HPDE6-E6E7 (cell line): Measurements from ENCODE around the gene ORAI3.
A peak's percentile ranks its signal among the peaks of the same experiment; 100 is the strongest.

ENCODE experiments used
- DNase-seq: peaks from one replicate; pipeline ENCODE4 v3.0.0; 2011; ENCODE audit warnings: missing footprints; ENCODE audit errors: extremely low spot score

ORAI3 gene

DNA sequence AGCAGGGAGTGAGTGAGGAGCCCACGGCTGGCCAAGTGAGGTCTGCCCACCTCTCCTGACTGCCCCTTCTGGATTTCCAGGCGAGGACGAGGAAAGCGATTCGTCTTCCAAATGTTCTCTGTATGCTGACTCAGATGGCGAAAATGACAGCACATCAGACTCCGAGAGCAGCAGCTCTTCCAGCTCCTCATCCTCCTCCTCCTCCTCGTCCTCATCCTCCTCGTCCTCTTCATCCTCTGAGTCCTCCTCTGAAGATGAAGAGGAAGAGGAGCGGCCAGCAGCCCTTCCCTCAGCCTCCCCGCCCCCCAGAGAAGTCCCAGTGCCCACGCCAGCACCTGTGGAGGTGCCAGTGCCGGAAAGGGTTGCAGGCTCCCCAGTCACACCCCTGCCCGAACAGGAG, 22.4 kb downstream of the ORAI3 start:
- DNase-seq, result no peak

DNA sequence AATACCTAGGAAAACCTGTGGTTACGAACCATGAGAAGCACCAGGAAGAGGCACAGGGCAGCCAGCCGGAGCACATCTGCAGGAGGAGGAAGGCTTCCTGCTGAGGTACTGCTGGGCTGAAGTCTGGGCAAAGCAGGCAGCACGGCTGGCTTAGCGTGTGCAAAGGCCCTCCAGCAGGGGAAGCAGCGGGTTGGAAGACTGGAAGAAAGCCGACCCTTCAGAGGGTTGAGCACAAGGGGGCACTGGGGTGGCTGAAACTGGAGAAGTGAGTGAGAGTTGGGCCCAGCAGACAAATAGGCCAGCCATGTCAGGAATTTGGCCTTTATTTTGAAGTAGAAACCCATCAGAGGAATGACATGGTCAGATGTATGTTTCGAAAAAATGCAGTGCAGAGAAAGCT, 24.0 kb downstream of the ORAI3 start:
- no peak for DNase-seq

DNA sequence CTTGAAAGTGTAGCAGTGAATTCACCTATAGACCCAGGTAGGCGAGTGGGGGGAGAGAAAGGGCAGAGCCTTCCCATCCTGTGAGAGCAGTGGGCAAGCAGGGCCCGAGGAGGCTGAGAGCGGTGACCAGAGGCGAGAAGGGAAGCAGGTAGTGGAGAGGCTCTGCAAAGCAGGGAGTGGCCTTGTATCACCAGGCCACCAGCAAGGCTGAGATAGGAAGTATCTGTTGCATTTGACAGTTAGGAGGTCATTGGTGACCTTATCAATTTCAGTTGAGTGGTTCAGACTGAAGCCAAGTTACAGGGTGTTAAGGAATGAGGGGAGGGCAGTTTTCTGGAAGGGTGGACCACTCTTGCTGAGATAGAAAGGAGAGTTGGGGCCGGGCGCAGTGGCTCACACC, 25.5 kb downstream of the ORAI3 start:
- no peak for DNase-seq

DNA sequence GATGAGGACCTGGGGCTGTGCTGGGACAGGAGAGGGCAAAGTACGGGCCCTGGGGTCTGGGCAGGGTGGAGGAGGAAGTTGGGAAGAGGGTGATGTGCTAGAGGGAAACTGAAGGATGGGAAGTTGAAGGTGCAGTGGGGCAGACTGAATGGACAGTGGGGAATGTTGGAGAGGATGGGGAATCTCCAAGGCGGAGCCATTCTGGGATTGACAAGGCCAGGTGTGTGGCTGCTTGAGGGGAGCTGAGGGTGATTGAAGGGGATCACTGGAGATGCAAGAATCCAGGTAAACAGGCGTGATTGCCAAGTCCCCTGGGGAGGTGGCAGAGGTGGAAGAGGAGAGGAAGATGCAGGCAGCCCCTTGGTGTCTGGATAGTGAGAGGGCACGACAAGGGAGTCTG, 27.6 kb downstream of the ORAI3 start:
- DNase-seq, result no peak

DNA sequence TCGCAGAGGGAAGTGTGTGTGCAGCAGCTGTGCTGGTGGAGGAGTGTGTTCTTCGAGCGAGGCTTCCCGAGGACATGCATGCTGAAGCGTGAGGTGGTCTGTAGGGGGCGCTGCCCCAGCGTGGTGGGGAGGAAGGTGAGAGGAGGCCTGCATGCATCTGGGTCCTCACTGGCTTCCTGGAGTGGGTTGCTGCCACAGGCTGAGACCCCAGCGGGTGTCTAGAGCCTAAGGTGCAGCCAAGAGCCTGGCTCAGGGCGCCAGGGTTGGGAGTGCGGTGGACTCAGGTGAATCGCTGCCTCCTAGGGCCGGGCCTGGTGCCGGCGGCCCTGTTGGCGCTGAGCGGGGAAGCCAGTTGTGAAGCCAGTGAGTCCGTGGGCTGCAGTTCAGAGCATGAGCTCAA, 28.6 kb downstream of the ORAI3 start:
- no peak for DNase-seq

DNA sequence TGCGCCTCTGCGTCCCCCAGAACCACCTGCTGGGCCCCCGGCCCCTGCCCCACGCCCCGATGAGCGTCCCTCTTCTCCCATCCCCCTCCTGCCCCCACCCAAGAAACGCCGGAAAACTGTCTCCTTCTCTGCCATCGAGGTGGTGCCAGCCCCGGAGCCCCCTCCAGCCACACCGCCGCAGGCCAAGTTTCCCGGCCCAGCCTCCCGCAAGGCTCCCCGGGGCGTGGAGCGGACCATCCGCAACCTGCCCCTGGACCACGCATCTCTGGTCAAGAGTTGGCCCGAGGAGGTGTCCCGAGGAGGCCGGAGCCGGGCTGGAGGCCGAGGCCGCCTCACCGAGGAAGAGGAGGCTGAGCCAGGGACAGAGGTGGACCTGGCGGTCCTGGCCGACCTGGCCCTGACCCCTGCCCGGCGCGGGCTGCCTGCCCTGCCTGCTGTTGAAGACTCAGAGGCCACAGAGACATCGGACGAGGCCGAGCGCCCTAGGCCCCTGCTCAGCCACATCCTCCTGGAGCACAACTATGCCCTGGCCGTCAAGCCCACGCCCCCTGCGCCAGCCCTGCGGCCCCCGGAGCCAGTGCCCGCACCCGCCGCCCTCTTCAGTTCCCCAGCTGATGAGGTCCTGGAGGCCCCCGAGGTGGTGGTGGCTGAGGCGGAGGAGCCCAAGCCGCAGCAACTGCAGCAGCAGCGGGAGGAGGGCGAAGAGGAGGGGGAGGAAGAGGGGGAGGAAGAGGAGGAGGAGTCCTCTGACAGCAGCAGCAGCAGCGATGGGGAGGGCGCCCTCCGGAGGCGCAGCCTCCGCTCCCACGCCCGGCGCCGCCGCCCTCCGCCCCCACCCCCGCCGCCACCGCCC, 30.5 kb downstream of the ORAI3 start:
- DNase-seq, result no peak

DNA sequence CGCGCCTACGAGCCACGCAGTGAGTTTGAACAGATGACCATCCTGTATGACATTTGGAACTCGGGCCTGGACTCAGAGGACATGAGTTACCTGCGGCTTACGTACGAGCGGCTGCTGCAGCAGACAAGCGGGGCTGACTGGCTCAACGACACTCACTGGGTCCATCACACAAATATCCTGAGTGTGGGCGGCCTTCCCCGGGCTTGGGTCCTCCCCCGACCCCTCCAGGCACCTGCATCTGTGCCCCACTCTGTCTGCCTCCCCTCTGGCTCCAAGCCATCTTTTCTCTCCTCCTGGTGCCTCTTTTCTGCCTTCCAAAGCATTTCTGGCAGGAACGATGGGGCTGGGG, 31.1 kb downstream of the ORAI3 start:
- no peak for DNase-seq

DNA sequence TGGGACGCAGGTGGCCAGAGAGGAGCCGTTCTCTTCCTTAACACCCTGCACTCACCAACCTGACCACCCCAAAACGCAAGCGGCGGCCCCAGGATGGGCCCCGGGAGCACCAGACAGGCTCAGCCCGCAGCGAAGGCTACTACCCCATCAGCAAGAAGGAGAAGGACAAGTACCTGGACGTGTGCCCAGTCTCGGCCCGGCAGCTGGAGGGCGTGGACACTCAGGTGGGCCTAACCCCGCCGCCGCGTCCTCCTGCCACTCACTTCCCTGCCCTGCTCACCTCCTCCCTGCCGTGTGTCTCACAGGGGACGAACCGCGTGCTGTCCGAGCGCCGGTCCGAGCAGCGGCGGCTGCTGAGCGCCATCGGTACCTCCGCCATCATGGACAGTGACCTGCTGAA, 31.6 kb downstream of the ORAI3 start:
- no peak for DNase-seq

DNA sequence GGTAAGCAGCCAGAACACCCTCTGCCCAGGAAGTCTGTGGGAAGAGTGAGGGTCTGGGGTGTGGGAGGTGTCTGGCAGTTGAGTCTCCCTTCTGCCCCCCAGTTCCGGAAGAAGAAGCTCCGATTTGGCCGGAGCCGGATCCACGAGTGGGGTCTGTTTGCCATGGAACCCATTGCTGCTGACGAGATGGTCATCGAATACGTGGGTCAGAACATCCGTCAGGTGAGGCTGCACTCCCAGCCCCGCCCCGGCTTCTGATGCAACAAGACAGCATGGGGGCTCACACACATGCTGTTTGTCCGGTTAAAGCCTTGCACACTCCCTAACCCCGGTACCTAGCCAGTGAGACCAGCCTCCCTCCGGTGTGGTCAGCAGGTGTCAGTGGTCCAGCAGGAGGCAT, 32.1 kb downstream of the ORAI3 start:
- DNase-seq, result no peak

DNA sequence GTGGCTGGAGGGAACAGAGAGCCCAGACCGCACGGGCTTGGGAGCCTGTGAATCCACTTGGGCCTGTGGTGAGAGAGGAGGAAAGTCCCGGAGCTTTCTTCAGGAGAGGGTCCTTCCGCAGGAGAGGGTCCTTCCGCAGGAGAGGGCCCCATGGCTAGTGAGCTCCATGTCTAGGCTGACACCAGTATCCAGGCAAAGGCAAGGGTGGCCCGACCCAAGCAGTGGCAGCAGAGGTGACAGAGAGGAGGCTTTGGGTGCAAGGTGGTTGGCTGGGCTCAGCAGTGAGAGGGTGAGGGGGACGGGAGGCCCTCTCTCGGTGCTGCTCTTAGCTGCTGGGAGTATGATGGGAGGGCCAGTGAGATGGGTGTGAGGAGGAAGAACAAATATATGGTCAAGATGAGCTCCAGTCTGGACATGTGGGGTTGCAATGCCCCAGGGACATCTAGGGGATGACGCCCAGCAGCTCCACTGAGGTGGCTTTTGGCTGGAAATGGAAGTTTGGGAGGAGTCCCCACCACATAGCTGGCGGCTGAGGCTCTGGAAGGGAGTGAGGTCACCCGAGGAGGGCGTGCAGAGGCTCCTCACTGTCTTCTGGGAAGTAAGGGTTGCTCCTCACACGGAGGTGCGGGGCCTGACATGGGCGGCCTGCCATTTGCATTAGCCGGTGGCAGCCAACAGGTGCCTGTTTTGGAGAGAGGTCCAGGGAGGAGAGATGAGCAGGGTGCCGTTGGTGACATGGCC, 33.9 kb downstream of the ORAI3 start:
- DNase-seq, result no peak

DNA sequence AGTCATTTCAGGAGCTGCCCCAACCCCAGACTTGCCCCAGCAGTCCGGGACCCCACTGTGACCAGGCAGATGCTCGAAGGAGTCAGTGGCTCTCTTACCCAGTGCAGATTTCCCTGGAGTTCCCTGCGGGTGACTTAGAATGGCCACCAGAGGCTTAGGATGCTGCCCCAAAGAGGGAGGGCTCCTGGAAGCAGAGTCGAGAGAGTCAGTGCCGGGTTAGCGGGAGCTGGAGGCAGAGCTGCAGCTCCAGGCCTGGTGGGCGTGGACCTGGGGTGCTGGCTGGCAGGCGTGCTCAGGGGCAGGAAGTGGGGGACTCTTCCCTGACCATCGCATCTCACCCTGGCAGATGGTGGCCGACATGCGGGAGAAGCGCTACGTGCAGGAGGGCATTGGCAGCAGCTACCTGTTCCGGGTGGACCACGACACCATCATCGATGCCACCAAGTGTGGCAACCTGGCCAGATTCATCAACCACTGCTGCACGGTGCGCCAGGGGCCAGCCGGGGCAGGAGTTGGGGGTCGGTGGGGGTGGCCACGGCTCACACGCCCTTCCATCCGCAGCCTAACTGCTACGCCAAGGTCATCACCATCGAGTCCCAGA, 34.5 kb downstream of the ORAI3 start:
- DNase-seq, result no peak

DNA sequence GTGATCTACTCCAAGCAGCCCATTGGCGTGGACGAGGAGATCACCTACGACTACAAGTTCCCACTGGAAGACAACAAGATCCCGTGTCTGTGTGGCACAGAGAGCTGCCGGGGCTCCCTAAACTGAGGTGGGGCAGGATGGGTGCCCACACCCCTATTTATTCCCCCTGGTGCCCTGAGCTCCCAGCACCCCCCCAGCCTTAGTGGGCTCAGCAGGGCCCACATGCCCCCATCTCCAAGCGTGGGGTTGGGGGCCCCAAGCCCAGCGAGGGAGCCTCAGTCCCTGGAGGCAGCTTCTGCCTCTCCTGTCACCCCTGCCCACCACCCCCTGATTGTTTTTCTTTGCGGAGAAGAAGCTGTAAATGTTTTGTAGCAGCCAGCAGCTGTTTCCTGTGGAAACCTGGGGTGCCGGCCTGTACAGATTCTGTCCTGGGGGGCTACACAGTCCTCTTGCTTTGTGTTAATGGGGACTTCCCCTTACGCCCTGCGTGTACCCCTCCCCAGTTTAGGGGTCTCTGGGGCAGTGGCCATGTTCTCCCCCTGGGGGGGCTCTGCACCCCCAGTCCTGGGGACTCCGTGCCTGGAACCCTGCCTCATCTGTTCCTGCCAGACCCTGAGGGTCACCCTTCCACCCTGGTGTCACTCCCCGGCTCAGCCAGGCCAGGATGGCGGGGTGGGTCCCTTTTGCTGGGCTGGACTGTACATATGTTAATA, 35.2 kb downstream of the ORAI3 start:
- no peak for DNase-seq

DNA sequence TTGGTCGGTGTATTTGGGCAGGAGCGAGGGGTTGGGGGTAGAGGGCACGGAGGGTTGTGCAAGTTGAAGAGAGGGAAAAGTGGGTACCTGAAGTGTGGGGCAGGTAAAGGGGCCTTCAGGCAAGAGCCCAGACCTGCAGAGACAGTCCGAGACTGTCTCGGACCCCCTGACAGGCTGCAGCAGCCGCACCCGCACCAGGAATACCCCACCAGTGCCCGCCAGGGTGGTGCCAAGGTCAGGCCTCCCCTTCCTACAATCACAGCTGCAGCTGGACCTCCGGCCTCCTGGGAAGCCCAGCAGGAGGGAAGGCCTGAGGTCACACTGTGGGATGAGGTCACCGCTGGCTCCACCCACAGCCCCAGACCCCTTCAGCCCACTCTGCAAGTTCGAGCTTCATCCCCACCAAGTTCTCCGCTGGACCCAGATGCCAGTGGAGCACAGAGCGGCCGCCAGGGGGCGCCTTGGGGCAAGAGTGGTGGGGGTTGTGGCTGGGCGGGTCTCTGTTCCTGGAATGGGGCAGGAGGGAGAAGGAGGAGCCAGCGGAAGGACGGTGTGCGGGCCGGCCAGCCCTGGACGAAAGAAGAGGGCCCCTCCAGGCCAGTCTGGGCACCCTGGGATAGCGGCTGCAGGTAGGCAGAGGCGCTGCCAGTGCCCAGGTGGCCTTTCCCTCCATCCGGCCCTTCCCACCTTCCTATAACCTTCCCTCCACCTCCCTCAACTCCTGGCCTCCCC, 36.0 kb downstream of the ORAI3 start, which contains the start of gene HSD3B7:
Gene HSD3B7 (plus strand): TSS at position 539 of the 732 bp plus-strand sequence. CDS start 452 bp downstream, outside the sequence.
- DNase-seq, result peak; percentile 93

DNA sequence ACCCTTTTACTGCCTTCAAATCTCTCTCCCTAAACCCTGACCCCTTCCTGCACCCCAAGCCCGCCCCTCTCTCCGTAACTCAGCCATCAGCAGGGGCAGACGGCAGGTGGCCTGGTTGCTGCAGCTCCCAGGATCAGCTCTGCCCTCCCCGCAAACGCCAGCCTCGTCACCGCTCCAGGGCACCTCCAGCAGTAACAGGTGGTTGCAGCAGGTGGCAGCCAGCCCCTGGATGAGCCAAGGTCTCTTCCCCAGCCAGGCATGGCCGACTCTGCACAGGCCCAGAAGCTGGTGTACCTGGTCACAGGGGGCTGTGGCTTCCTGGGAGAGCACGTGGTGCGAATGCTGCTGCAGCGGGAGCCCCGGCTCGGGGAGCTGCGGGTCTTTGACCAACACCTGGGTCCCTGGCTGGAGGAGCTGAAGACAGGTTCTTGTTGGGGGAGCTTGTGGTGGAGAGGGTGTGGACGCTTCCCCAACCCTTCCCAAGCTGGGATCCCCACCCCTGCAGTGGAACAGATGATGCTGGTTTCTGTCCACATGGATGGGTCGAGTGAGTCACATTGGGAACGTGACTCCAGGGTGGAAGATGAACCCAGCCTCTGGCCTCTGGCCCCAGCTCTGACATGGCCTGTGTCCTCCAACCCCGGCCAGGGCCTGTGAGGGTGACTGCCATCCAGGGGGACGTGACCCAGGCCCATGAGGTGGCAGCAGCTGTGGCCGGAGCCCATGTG, 36.7 kb downstream of the ORAI3 start:
- DNase-seq, result peak; percentile 92

DNA sequence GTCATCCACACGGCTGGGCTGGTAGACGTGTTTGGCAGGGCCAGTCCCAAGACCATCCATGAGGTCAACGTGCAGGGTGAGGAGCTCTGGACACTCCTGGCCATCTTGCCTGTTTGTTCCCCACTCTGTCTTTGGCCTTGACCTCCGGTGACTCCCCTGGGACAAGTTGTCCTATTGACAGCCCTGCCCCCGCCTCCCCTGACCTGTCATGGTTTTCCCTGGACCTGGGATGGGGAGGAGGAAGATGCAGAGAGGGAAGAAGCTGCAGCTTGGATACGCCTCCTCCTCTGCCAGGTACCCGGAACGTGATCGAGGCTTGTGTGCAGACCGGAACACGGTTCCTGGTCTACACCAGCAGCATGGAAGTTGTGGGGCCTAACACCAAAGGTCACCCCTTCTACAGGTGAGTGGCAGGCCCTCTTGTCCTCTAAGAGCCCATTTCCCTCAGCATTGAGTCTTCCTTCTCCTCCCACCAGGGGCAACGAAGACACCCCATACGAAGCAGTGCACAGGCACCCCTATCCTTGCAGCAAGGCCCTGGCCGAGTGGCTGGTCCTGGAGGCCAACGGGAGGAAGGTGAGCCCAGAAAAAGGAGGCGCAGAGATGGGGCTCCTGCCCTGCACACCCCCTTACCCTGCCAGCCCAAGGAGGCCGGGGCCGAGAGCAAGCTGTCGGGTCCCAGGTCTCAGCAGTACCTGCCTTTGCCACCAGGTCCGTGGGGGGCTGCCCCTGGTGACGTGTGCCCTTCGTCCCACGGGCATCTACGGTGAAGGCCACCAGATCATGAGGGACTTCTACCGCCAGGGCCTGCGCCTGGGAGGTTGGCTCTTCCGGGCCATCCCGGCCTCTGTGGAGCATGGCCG, 37.5 kb downstream of the ORAI3 start:
- DNase-seq, result no peak

DNA sequence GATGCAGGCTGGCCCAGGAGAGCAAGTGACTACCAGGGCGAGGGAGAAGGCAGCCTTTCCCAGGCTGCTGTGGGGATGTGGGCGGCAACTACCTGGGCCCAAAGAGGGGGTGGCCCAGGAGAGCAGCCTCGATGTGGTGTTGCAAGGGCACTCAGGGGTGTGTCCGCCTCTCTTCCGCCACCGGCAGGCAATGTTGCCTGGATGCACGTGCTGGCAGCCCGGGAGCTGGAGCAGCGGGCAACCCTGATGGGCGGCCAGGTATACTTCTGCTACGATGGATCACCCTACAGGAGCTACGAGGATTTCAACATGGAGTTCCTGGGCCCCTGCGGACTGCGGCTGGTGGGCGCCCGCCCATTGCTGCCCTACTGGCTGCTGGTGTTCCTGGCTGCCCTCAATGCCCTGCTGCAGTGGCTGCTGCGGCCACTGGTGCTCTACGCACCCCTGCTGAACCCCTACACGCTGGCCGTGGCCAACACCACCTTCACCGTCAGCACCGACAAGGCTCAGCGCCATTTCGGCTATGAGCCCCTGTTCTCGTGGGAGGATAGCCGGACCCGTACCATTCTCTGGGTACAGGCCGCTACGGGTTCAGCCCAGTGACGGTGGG, 38.8 kb downstream of the ORAI3 start:
- no peak for DNase-seq

DNA sequence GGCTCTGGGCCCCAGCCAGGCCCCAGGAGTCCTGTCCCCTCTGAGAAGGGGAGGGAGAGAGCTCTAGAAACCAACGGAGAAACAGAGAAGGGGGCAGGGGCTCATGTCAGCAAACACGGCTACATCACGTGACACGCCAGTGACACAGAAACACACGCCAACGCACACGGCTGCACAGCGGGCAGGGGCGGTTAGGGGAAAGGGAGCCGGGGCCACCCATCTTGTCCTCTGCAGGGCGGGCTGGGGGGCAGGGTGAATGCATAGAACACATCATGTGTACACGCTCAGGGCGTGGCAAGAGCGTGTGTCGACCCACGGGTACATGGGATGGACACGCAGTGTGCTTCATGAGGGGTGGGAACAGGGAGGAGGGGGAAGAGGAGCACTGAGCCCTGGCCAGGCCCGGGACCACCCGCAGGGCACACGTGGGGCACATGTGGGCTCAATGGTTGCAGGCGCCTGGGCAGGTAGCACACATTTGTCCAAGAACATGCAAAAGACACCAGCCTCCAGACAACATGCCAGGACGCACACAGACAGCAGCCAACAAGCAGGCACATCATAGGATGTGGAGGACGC, 40.7 kb downstream of the ORAI3 start:
- DNase-seq, result no peak

DNA sequence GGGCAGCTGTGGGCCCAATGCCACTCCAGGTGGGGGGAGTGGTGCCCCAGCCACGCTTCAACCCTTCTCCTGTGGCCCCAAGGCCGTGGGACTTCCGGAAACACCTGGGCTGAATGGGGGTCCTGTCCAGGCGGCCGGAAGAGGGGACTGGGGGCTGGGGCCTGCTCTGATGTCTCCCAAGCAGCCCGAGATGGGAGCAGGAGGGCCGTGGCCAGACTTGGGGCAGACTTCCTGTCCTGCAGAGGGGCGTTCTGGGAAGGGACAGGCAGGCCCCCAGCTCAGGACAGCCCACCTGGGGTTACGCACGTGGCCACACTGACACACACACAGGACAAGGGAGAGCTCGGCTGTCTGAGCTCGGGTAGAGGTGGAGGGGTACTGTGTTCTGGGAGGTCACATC, 41.2 kb downstream of the ORAI3 start:
- no peak for DNase-seq

DNA sequence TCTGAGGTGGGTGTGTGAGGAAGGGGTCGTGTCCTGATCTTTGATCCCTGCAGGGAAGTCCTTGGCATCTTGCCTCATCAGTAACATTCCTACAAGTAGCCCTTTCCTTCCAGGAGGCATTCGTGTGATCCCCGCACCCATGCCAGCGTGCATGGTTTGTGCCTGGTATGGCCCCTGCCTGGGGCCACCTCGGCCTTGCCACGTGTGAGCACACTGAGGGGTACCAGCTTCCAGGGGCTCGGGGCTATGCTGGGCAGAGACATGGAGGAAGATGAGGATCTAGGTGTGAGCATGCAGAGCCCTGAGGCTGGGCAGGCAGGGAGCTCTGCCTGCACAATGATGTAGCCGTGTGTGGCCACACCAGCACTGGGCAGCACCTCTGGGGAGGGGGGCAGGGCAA, 42.2 kb downstream of the ORAI3 start:
- DNase-seq, result no peak
